ENCODE data around the gene SERTAD3.

The SERTAD3 gene

GRCh38 chr19:40407714-40408597 lies 36.2 kb downstream of the SERTAD3 start:
- DNase-seq, result no peak

DNA sequence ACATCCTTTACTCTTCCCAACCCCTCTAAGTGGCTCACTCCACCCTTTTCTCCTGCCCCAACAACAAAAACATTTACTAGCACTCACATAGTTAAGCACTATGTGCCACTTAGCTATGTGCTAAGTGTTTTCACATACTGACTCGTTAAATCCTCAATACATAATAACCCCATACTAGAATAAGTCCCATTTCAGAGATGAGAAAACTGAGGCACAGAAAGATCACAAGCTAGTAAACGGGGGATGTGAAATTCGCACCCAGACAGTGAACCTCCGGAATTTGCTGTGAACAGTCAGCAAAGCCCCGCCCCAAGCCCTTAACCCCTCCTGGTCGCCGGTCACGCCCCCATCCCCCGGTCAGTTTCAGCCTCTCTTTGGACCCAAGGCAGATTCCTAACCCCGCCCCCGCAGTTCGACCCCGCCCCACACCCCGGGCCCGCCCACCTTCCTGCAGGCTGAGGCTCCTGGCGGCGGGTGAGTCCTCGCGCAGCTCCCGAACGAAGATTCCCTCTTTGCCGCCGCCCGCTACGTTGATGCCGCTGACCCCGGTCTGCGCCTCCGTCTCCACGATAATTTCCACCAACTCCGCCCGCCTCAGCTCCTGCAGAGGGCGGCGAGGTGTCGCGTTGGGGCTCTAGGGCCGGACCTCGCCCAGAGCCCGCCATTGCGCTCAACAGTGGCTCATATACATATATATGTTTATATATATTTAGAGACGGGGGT lies 40.7 kb downstream of the SERTAD3 start:
- DNase-seq, result no peak

DNA sequence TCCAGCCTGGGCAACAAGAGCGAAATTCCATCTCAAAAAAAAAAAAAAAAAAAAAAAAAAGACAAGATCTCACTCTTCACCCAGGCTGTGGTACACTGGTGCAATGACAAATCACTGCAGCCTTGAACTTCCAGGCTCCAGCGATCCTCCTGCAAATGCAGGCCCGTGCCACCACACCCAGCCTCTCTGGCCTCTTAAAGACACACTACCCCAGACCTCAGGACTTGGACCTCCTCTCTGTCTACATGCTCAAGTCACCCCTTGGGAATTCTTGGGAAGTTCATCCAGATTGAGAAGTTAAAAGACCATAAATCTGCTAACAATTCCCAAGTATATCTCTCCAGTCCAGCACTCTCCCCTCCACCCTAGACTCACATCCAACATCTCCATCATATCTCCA lies 43.6 kb downstream of the SERTAD3 start:
- no peak for DNase-seq

DNA sequence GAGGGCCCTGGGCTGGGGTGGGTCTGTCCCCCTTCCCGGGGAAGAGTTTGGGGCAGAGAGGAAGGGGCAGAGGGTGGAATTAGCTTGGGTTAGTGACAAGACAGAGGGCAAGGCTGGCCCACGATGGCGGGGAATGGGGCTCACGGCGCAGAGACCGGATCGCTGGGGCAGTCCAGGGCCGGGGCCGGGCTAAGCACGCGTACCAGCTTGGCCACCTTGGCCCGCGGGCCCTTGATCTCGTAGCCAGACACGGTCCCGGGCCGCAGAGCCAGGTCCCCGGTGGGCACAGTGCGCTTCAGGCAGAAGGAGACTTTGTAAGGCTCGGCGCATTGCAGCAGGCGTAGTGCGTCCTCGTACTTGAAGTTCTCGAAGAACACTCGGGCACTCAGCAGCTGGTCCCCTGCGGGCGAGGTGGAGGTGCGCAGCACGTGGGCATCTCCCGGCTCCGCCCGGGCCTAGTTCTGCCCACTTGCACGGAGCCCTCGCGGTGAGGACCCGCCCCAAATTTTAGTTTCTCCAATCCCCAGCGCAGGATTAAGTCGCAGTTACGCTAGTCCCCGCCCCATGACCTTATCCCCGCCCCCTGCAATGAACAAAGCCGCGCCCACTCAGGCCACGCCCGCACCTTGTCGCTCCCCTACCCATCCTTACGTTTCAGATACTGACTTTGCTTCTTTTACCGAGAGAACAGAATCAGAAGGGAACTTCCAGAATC lies 45.6 kb downstream of the SERTAD3 start:
- peak; percentile 64 for DNase-seq

DNA sequence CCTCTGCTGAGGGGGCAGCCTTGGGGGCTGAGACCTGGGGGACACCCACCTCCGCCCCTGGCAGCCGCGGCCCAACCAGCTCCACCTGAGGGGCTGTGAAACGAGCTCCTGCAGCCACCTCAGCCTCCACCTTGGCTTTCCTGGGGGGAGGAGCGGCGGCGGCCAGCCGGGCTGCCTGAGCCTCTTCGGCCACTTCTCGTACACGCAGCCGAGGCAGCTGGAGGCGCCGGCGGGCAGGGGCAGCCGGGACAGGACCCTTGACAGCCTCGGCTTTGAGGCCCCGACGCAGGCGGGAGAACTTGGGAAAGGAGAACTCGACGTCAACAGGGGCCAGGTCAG lies 46.6 kb downstream of the SERTAD3 start:
- DNase-seq, result no peak

DNA sequence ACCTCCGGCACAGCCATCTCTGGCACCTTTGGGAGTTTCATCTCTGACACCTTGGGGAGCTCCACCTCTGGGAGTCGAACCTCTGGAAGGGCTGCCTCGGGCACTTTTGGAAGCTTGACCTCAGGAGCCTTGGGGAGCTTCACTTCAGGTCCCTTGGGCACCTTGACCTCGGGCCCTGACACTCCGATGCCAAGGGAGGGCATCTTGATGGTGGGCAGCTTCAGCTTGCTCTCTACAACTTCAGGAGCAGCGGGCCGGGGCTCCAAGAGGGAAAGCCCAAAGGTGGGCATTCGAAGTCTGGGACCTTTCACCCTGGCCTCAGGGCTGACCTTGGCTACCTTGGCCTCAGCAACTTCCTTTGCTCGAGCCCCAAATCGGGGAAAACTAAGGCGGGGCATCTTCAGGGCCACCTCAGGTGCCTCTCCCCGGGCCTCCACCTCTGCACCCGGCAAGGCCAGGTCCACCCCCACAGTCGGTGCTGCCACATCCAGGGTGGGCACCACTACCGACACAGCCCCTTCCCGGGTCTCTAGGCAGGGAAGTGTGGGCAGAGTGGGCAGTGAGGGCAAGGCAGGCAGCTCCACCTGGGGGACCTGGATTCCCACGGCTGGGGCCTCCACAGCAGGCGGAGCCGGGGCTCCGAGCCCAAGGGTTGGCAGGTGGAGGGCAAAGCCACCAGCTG lies 47.1 kb downstream of the SERTAD3 start:
- no peak for DNase-seq

- DNase-seq, result no peak
Measured at GRCh38 chr19:40395956-40396355, 48.2 kb downstream of the SERTAD3 start.

DNA sequence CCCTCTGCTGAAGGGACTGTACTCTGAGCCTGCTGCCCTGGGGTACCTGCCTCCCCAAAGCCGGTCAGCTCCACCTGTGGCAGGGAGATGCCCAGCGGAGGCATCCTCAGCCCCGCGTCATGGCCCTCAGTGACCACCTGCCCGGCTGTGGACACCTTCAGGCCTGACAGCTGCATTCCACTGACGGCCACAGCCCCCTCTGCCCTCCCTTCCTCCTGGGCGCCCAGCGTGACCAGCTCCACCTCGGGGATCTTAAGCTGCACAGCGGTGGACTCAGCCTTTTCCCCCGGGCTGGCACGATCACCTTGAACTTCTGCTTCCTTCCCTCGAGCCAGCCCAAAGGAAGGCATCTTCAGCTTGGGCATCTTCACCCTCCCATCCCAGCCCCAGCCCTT lies 49.3 kb downstream of the SERTAD3 start:
- DNase-seq, result no peak

DNA sequence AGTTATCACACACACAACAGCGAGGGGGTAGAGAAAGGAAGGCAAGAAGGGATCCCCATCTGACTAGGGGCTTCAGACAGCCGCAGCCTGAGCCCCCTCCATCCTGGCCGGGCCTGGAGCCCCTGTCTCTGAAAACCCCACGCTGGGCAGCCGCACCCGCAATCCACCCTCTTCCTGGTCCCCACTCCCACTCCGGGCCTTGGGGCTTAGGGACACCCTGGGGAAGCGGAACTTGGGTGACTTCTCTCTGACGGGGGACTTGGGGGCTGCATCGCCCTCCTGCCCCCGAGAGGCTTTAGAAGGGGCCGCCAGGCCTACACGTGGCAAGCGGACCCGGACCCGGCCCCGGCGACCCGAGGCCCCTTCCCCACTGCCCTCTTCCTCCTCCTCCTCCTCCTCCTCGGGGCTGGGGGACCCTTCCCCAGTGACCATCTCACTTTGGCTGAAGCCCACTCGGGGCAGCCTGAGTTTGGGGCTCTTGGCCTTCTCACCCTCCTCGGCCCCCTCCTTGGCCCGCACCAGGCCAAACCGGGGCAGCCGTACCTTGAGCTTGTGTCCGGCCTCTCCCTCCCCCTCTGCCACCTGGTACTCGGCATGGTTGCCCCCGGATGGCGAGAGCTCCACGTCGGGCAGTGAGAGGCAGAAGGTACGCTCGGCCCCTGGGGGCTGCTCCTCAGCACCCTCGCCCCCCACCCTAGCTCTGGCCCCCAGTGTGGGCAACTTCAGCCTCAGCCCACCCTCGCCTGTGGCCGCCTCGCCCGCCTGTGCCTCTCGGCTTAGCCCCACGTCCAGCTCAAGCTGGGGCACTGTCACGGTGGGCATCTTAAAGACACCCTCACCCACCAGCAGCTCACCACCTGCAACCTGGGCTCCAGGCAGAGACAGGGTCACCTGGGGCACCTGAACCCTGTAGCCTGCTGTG lies 50.0 kb downstream of the SERTAD3 start:
- no peak for DNase-seq

- DNase-seq, result no peak
Measured at GRCh38 chr19:40392894-40393517, 51.1 kb downstream of the SERTAD3 start.

- DNase-seq, result no peak
Measured at GRCh38 chr19:40392123-40392522, 52.0 kb downstream of the SERTAD3 start.

Measured in retina (tissue), 1 donor.